ENCODE data around the gene PRIM2. TPM values are rescaled to one million over a fixed set of nuclear protein-coding genes. Genes with fewer than 3 reads are reported as not detected.

PRIM2 gene
- total and polyA plus RNA-seq, 2 experiments from 2014 or later: 45.5 to 75.2 TPM

DNA sequence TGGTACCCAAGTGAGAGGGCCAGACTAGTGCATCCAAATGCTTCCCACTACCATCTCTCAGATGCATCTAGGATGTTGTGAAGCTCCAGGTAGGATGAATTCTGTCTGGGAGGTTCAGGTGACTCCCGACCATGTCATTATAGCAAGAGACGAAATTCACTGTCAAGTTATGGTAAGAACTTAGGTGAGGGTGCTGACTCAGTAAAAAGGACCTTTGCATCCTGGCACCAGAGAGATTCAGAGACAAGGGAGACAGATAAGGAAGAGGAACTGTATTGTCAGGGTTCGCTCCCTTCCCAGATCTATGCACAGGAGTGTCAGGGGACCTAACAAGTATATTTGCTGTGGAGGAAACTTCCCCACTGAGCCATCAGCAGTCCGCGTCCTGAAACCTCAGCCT lies 11.2 kb upstream of the PRIM2 start:
- Mint-ChIP-seq H3K4me3 (no peak overlapping the region), H3K27ac (no peak overlapping the region), H3K36me3 (ENCODE audit: low read depth) (peaks cover 6% of the 10 kb centered on the region; the same call in 2 of the 3 replicates), H3K27me3 (ENCODE audit: insufficient read depth, low read depth, poor library complexity) (no peaks in the 10 kb centered on the region), H3K9me3 (peaks cover 7% of the 10 kb centered on the region), H3K4me1 (no peaks in the 10 kb centered on the region)
- Histone ChIP-seq H3K27ac (ENCODE audit: low read depth) (no peak overlapping the region), H4K20me1 (replicated peaks; ENCODE audit: insufficient read depth) (no peaks in the 10 kb centered on the region), H3K4me2 (no peak overlapping the region), H3K4me1 (ENCODE audit: insufficient read depth) (no peaks in the 10 kb centered on the region), H3F3A (replicated peaks; ENCODE audit: low read depth) (no peaks in the 10 kb centered on the region), H2AFZ (0 out of 2 replicates have a peak overlapping the region, but pooled peaks have one; percentile 10), H3K79me2 (replicated peaks; ENCODE audit: insufficient read depth) (no peaks in the 10 kb centered on the region), H3K9me2 (ENCODE audit: insufficient read depth) (no peaks in the 10 kb centered on the region), H3K36me3 (ENCODE audit: insufficient read depth) (no peaks in the 10 kb centered on the region), H3K4me3 (no peak overlapping the region), H3K27me3 (ENCODE audit: insufficient read depth) (no peaks in the 10 kb centered on the region)
- ATAC-seq (no peak), DNase-seq (ENCODE audit: low spot score) (no peak)
- TF ChIP-seq, protein P1, sequence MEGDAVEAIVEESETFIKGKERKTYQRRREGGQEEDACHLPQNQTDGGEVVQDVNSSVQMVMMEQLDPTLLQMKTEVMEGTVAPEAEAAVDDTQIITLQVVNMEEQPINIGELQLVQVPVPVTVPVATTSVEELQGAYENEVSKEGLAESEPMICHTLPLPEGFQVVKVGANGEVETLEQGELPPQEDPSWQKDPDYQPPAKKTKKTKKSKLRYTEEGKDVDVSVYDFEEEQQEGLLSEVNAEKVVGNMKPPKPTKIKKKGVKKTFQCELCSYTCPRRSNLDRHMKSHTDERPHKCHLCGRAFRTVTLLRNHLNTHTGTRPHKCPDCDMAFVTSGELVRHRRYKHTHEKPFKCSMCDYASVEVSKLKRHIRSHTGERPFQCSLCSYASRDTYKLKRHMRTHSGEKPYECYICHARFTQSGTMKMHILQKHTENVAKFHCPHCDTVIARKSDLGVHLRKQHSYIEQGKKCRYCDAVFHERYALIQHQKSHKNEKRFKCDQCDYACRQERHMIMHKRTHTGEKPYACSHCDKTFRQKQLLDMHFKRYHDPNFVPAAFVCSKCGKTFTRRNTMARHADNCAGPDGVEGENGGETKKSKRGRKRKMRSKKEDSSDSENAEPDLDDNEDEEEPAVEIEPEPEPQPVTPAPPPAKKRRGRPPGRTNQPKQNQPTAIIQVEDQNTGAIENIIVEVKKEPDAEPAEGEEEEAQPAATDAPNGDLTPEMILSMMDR (conservative IDR thresholded peaks at IDR 0.05; ENCODE audit: low read depth in 2 of 2): no peak
- TF ChIP-seq, protein P2, sequence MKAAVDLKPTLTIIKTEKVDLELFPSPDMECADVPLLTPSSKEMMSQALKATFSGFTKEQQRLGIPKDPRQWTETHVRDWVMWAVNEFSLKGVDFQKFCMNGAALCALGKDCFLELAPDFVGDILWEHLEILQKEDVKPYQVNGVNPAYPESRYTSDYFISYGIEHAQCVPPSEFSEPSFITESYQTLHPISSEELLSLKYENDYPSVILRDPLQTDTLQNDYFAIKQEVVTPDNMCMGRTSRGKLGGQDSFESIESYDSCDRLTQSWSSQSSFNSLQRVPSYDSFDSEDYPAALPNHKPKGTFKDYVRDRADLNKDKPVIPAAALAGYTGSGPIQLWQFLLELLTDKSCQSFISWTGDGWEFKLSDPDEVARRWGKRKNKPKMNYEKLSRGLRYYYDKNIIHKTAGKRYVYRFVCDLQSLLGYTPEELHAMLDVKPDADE (IDR thresholded peaks at IDR 0.05): no peak
- TF ChIP-seq POLR2AphosphoS5 (IDR thresholded peaks at IDR 0.05; ENCODE audit: low read depth) (no peak), STAT1 (IDR thresholded peaks at IDR 0.05; ENCODE audit: unreplicated experiment) (no peak), EZH2 (IDR thresholded peaks at IDR 0.05; ENCODE audit: low read depth, unreplicated experiment) (no peak), ZNF114 (CRISPR knock-in tag; IDR thresholded peaks at IDR 0.05) (no peak), ZNF331 (CRISPR knock-in tag; IDR thresholded peaks at IDR 0.05; ENCODE audit: low read depth) (no peak), EZH2phosphoT487 (IDR thresholded peaks at IDR 0.05; ENCODE audit: unreplicated experiment) (no peak)
- TF ChIP-seq, protein P3, sequence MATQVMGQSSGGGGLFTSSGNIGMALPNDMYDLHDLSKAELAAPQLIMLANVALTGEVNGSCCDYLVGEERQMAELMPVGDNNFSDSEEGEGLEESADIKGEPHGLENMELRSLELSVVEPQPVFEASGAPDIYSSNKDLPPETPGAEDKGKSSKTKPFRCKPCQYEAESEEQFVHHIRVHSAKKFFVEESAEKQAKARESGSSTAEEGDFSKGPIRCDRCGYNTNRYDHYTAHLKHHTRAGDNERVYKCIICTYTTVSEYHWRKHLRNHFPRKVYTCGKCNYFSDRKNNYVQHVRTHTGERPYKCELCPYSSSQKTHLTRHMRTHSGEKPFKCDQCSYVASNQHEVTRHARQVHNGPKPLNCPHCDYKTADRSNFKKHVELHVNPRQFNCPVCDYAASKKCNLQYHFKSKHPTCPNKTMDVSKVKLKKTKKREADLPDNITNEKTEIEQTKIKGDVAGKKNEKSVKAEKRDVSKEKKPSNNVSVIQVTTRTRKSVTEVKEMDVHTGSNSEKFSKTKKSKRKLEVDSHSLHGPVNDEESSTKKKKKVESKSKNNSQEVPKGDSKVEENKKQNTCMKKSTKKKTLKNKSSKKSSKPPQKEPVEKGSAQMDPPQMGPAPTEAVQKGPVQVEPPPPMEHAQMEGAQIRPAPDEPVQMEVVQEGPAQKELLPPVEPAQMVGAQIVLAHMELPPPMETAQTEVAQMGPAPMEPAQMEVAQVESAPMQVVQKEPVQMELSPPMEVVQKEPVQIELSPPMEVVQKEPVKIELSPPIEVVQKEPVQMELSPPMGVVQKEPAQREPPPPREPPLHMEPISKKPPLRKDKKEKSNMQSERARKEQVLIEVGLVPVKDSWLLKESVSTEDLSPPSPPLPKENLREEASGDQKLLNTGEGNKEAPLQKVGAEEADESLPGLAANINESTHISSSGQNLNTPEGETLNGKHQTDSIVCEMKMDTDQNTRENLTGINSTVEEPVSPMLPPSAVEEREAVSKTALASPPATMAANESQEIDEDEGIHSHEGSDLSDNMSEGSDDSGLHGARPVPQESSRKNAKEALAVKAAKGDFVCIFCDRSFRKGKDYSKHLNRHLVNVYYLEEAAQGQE (IDR thresholded peaks at IDR 0.05; ENCODE audit: unreplicated experiment): no peak

DNA sequence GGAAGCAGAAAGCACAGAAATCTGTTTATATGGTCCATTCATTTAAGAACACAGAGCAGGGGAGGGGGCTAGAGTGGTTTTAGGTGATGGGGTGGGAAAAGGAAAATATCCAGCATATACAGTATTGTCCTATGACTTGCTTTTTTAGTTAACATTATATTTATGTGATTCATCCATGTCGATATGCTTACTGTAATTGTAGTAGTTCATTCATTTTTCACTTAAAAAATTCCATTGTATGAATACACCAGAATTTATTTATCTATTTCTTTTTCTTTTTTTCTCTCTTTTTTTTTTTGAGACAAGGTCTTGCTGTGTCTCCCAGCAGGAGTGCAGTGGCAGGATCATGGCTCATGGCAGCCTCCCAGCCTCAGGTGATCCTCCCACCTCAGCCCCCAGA lies 9.6 kb upstream of the PRIM2 start:
- Histone ChIP-seq H3K4me2 (no peak overlapping the region), H3F3A (replicated peaks; ENCODE audit: low read depth) (no peaks in the 10 kb centered on the region), H3K27me3 (ENCODE audit: insufficient read depth) (no peaks in the 10 kb centered on the region), H3K9me2 (ENCODE audit: insufficient read depth) (no peaks in the 10 kb centered on the region), H3K4me3 (no peak overlapping the region), H3K36me3 (ENCODE audit: insufficient read depth) (no peaks in the 10 kb centered on the region), H2AFZ (no peak overlapping the region), H4K20me1 (replicated peaks; ENCODE audit: insufficient read depth) (no peaks in the 10 kb centered on the region), H3K79me2 (replicated peaks; ENCODE audit: insufficient read depth) (no peaks in the 10 kb centered on the region), H3K4me1 (ENCODE audit: insufficient read depth) (no peaks in the 10 kb centered on the region), H3K27ac (ENCODE audit: low read depth) (no peak overlapping the region)
- Mint-ChIP-seq H3K4me3 (no peak overlapping the region), H3K4me1 (no peaks in the 10 kb centered on the region), H3K9me3 (peaks cover 16% of the 10 kb centered on the region), H3K36me3 (ENCODE audit: low read depth) (peaks cover 11% of the 10 kb centered on the region; the same call in 2 of the 3 replicates), H3K27me3 (ENCODE audit: insufficient read depth, low read depth, poor library complexity) (peaks cover 3% of the 10 kb centered on the region), H3K27ac (no peak overlapping the region)
- no peak for ATAC-seq
- DNase-seq (ENCODE audit: low spot score): no peak
- no peak for TF ChIP-seq EZH2phosphoT487 (IDR thresholded peaks at IDR 0.05; ENCODE audit: unreplicated experiment)
- no peak for TF ChIP-seq ZNF114 (CRISPR knock-in tag; IDR thresholded peaks at IDR 0.05)
- TF ChIP-seq, protein P1 (conservative IDR thresholded peaks at IDR 0.05; ENCODE audit: low read depth in 2 of 2): no peak

Data from GM23338 (cell line).